NCI-H774 (cell line): ENCODE results near the gene ADCY7.
A peak's percentile ranks its signal among the peaks of the same experiment; 100 is the strongest.
"Not testable (repeated sequence)": the region's sequence is repeated elsewhere in the genome, so short reads cannot be mapped to it uniquely, and the experiment has no call there.

Experiments used
- DNase-seq: peaks from one replicate; lab custom pipeline; 2025; lab: John Stamatoyannopoulos, UW

The ADCY7 gene

GRCh38 chr16:50266337-50267091 is at the start of gene ADCY7:
TSS of gene ADCY7 (plus strand) at chr16:50266551. CDS start at chr16:50288180, 21,629 bp downstream.
- DNase-seq: no peak

GRCh38 chr16:50219402-50219975 is 46.9 kb upstream of the ADCY7 start:
- DNase-seq: no peak

- no peak for DNase-seq
These were observed 42.1 kb upstream of the ADCY7 start for GRCh38 chr16:50224286-50224685.

DNA sequence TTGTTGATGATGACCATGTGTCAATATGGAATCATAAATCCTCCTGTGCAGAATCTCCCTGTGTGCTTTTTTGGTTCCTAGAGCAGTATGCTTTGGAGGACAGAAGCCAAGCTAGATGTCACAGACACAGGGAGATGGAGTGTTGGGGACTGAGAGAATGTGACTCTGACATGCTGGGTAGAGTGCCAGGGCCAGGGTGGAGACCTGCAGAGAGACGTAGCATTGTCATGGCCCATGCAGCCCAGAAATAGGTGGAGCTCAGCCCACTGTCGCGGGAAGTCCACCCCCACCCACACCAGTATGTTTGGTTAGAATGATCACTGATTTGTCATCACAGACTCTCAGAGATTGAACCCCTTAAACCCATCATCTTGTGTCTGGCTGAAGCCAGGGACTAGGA is 39.2 kb upstream of the ADCY7 start:
- DNase-seq: no peak

GRCh38 chr16:50227665-50228064 is 38.7 kb upstream of the ADCY7 start:
- DNase-seq: no peak

GRCh38 chr16:50228364-50228868 is 37.9 kb upstream of the ADCY7 start:
- DNase-seq: no peak

DNA sequence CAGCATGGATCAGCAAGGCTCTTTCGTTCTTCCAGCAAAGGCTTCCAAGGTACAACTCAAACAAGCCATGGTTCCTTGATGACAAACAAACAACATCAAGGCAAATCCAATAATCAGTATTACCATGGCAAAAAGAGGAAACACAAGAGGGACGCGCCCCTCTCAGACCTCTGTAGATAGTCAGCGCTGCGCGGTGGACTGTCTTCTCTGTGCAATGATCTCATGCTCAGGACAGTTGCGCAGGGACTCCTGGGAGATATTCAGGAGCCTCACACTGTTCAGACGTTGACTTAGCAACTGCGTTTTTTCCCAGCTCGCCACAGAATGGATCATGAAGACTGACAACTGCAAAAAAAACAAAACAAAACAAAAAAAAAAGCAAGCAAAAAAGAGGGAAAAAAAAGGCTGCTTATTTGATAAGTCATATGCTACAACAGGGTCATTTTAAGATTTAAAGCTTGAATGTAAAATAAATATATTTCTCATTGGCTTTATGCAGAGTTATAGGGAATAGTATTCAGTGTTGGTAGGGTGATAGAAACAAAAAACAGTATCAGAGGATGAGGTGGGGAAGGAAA is 37.1 kb upstream of the ADCY7 start:
- DNase-seq: no peak

- DNase-seq: no peak
These were observed 31.4 kb upstream of the ADCY7 start for GRCh38 chr16:50234771-50235556.

DNA sequence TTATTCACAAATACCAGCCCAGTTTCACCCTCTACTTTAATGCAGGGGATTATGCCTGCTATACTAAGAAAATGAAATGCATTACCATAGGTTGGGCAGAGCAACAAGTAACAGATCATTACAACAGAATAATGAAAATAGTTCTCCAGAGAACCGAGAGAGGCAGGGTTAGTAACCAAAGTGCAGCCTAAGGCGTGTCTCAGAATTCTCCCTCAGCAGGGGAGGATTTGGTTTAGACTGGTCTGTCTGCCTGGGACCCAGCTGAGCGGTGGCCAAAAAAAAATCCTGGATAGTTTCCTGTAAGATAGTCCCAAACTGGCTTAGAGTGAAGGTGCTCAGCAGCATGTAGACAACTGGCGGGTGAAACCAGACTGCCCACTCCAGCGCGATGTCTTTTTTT is 30.8 kb upstream of the ADCY7 start:
- DNase-seq: no peak

DNA sequence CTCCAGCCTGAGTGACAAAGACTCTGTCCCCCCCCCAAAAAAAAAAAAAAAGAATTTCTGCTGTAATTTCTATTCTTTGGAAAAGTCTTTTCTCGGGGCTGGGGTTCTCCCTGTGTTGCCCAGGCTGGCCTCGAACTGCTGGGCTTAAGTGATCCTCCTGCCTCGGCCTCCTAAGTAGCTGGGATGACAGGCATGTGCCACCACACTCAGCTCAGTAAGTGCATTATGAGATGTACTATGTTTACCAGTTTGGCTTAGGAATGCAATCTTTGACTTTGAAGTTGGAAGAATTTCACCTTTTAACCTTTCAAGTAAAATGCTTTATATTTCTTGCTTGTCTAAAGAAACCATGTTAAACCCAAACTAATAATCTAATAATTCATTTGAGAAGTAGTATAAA is 28.0 kb upstream of the ADCY7 start:
- no peak for DNase-seq

GRCh38 chr16:50238868-50239301 is 27.5 kb upstream of the ADCY7 start:
- peak; percentile 19 for DNase-seq

- not testable (repeated sequence) for DNase-seq
These were observed 23.3 kb upstream of the ADCY7 start for GRCh38 chr16:50243024-50243423.

DNA sequence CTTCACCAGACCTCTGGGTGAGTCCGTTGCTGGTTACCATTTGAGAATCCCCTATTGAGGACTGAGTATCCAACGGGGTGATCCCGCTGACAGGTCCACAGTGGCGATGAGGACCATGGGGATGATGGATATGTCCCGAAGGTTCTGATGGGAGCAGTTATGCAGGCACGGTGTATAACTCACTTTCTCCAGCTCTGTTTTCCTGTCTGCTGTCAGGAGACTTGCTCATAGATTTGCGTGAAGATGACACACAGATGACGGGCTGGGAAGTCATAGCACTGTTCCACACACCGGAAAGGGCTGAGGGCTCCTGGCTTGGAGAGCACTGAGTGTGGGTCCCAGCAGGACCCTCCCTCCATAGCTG is 22.2 kb upstream of the ADCY7 start:
- no peak for DNase-seq

DNA sequence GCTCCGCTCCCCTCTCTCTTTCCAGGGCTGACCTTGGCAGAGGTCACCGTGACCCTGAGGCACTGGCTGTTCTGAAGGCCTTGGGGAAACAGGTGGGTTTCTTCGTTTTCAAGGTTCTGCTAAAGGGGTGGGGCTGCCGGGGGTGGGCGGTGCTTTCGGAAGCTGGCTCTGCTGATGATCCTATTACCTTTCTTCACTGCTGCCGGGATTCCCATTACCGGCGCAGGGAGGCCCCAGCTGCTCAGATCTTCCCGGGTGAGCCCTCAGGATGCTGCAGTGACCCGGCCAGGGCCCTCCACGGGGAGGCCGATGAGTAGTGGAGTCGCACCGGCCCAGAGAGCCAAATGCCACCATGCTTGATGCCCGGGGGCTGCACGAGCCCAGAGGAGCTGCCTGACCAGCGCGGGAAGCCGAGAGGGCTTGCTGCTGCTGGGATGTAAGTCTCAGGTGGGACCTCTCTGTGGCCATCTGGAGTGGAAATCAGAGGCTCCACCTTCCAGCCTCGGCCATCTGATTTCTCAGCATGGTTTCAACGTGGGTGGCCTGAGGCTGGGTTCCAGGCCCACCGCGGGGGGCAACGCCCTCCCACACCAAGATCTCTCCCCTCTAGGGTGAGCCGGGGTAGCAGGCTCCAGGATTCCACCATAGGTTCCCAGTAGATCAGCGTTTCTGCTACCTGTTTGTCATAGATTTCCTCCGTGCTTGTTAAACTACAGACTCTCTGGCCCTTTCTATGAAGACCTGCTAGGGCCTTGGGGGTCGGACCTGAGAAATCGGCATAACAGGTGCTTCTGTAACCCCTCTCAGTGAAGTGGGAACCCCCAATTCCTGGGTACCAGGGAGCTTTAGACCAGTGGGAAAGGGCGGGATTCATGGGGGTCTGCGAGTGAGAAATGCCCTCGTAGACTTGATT is 21.6 kb upstream of the ADCY7 start:
- DNase-seq: no peak

DNA sequence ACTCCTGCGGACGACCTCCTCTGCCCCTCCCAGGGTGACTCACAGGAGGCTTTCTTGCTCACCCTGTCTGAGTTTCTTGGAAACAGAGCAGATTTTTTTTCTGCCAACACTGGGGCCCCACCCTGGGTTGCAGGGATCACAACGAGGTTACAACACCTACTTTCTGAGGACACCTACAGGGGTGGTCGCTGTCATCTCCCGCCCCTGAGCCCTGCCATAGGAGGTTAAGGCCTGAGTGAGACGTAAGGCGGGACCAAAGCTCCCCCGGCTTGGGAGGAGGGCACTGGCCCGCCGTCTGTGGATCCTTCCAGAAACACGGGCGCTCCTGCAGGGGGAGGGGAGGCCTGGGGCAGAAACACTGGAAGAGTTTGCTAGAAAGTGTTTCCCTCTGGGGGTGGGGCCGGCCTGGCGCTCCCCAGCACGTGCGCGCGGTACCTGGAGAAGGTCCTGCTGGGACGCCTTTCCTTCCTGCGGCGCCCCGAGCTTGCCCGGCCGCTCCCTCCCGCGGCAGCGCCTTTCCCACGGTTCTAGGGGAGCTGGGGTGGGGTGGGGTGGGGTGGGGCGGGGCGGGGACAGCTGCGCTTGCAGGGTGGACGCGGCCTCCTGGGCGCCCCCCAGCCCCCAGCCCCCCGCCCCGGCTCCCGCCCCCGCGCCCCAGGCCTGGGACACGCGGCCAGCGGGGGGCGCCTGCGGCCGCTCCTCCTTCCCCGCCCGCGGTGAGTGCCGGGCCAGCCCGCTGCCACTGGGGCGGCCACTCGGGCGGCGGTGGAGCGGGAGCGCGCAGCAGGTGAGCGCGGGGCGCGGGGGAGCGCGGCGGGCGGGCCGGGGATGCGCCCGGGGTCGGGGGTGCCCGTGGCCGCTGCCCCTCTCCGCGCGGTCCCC is 20.7 kb upstream of the ADCY7 start:
- DNase-seq: peak; percentile 32

DNA sequence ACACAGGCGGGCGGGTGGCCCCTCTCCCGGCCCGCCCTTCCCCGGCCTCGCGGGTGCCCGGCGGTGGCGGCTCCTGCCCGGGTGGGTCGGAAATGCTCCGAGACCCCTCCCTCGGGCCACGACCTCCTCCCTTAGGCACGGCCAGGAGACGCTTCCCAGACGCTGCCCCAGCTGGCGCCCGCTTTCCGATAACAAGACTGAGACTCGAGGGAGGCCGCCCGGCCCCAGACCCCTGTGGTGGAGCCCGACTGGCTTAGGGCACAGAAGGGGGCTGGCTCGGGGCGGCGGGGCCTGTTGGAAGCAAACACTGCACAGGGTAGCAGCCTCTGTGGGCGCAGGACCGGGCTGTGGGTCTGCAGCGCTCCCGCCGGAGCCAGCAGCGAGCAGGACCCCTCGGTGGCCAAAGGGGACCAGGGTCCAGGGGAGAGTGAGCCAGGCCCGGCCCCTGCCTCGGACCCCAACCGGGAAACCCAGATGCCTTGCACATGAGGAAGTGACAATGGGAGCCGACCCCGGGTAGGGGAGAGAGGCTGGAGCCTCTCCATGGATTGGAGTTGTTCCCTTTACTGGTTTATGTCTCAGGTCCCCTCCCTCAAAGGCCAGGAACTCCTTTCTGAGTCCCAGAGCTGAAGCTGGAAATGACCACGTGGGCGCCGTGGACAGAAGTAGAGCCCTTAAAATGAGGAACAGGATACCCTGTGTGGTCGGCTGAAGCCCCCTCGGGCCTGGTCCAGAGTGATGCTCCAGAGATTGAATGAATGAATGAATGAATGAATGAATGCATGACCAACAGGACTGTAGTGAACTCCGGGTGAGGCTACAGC is 19.8 kb upstream of the ADCY7 start:
- no peak for DNase-seq

DNA sequence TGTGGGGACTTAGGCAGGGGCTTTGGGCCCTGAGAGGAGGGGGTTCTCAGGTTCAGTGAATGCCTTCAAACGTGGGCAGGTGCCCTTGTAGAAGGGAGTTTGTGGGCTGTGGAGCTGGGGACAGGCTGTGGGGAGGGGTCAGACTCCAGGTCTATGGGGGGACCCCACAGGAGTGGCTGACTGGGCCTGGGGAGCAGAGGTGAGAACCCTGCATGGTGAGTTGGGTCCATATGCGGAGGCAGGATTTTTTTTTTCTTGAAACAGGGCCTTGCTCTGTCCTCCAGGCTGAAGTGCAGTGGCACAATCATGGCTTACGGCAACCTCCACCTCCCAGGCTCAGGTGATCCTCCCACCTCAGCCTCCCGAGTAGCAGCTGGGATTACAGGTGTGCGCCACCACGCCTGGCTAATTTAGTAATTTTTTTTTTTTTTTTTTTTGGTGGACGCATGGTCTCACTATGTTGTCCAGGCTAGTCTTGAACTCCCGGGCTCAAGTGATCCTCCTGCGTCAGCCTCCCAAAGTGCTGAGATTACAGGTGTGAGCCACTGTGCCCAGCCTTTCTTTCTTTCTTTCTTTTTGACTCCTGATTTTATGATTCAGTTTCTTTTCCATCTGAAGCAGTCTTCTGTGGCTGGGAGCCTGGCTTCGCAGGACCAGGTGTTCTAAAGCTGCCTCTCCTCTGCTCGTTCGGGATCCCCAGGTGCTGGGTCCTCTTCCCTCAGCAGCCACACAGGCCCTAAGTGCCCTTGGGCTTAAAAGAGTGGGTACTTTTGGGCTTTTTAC is 19.0 kb upstream of the ADCY7 start:
- DNase-seq: no peak

DNA sequence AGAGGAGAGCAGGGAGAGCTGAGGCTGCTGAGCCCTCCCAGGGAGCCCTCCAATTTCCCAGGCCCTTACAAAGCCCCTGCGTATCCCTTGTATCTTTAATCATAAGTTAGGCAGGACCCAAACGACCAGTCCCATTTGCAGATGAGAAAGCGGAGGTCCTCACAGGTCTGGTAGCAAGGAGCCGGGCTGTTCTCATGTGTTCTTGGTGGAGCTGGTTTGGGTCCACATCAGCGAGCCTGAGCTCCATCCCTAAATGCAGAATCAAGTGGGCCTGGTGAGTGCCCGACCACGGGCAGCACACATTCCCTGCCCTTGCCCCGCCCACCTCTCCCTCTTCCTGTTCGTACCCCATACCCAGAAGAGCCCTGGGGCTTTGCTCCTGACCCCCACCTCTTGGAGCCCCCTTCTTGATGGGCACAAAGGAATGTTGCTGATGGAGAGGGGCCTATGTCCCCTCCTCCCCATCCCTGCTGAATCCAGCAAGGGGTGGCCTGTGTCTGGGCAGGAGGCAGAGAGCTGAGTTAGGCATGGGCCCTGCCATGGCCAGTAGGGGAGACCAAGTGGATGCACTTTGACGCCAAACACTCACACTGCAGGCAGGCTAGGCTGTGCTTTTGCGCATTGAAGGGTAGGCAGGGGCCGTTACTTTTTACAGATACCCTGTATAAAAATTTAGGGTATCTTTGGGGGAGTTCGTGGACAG is 18.3 kb upstream of the ADCY7 start:
- DNase-seq: no peak
